GM18861 (cell line): ENCODE data around the gene FILIP1L.

Experiments
- ATAC-seq: cut with Tn5 transposase; IDR thresholded peaks from one replicate; pipeline ENCODE4 v1.9.1; 2021; ENCODE audit not compliant: unreplicated experiment

The FILIP1L gene

GRCh38 chr3:100045696-100046095, 68.6 kb downstream of the FILIP1L start:
- ATAC-seq: no peak

GRCh38 chr3:100044369-100044768, 69.9 kb downstream of the FILIP1L start:
- ATAC-seq: peak; percentile 81

- no peak for ATAC-seq
Observed at GRCh38 chr3:100043271-100043670, 71.0 kb downstream of the FILIP1L start.

- ATAC-seq: no peak
Observed at GRCh38 chr3:100042166-100042981, 71.9 kb downstream of the FILIP1L start.

GRCh38 chr3:100041328-100041749, 73.0 kb downstream of the FILIP1L start:
- no peak for ATAC-seq

GRCh38 chr3:100040451-100041225, 73.7 kb downstream of the FILIP1L start:
- ATAC-seq: no peak

GRCh38 chr3:100039075-100039474, 75.2 kb downstream of the FILIP1L start:
- ATAC-seq: no peak

GRCh38 chr3:100033903-100034471, 80.3 kb downstream of the FILIP1L start:
- no peak for ATAC-seq

GRCh38 chr3:100033184-100033583, 81.1 kb downstream of the FILIP1L start:
- ATAC-seq: no peak

- ATAC-seq: no peak
Observed at GRCh38 chr3:100032243-100032642, 82.1 kb downstream of the FILIP1L start.

- ATAC-seq: no peak
Observed at GRCh38 chr3:100030914-100031425, 83.3 kb downstream of the FILIP1L start.

- ATAC-seq: no peak
Observed at GRCh38 chr3:100030346-100030745, 84.0 kb downstream of the FILIP1L start.

GRCh38 chr3:100029689-100030088, 84.6 kb downstream of the FILIP1L start:
- ATAC-seq: no peak

GRCh38 chr3:100029052-100029451, 85.2 kb downstream of the FILIP1L start:
- ATAC-seq: no peak

GRCh38 chr3:100027321-100027720, 87.0 kb downstream of the FILIP1L start:
- no peak for ATAC-seq

GRCh38 chr3:100024520-100025303, 89.6 kb downstream of the FILIP1L start:
- ATAC-seq: no peak

GRCh38 chr3:100023595-100023994, 90.7 kb downstream of the FILIP1L start:
- no peak for ATAC-seq

- no peak for ATAC-seq
Observed at GRCh38 chr3:100023150-100023549, 91.2 kb downstream of the FILIP1L start.

- no peak for ATAC-seq
Observed at GRCh38 chr3:100022506-100022905, 91.8 kb downstream of the FILIP1L start.

- no peak for ATAC-seq
Observed at GRCh38 chr3:100020876-100021644, 93.2 kb downstream of the FILIP1L start.
